B cell (primary cell): ENCODE data around the gene MGMT. TPM values are rescaled to one million over a fixed set of nuclear protein-coding genes. Genes with fewer than 3 reads are reported as not detected.

Experiments used
- ATAC-seq: fragments of 200-7000 bp; cut with Tn5 transposase; one replicate; pipeline ENCODE4 v1.10.0; 2021; ENCODE audit warnings: low read depth, mild to moderate bottlenecking, moderate number of reproducible peaks, moderate library complexity
- CTCF ChIA-PET: fragments of 350-600 bp; sonication (Branson Sonifier 250); formaldehyde crosslinking; loops from one replicate; lab custom pipeline; 2021; ENCODE audit warnings: antibody characterized with exemption, inconsistent platforms; lab: Charles Lee
- POLR2A ChIA-PET: fragments of 350-600 bp; sonication (Branson Sonifier 250); formaldehyde crosslinking; loops from one replicate; lab custom pipeline; 2021; ENCODE audit warnings: antibody characterized with exemption; lab: Charles Lee
- DNase-seq: peaks from one replicate; pipeline ENCODE4 v3.0.0; 2013
- H2AFZ ChIP-seq: 2 replicates; pipeline ENCODE4 v1.6.1; 2012; ENCODE audit warnings: mild to moderate bottlenecking, low read depth, low read length; ENCODE audit not compliant: insufficient read depth, poor library complexity, severe bottlenecking
- H3K27ac ChIP-seq, 2 donors: 1 replicate in 1 of 2; 2 replicates in 1 of 2; pipeline ENCODE4 v1.5.1; 2012 to 2013; ENCODE audit warnings: low read length in 2 of 2, mild to moderate bottlenecking in 2 of 2, moderate library complexity in 1 of 2
- H3K27me3 ChIP-seq, 4 experiments: fragments of 200-600 bp in 1 of 4; sonication (generic) in 1 of 4; replicated peaks in 1 of 4; 1 replicate in 2 of 4; 2 replicates in 2 of 4; pipeline versions ENCODE4 v1.6.1 to v1.7.0; 2013 to 2016; ENCODE audit warnings: low read length in 3 of 4, mild to moderate bottlenecking in 2 of 4, mixed read lengths in 1 of 4, moderate library complexity in 1 of 4; ENCODE audit not compliant: insufficient read depth in 4 of 4, control insufficient read depth in 3 of 4; ENCODE audit errors: control extremely low read depth in 1 of 4
- H3K36me3 ChIP-seq, 2 experiments: replicated peaks in 1 of 2; 1 replicate in 1 of 2; 2 replicates in 1 of 2; pipeline versions ENCODE4 v1.6.1 to v1.7.1; 2013; ENCODE audit warnings: low read length in 1 of 2; ENCODE audit not compliant: insufficient read depth in 2 of 2, control insufficient read depth in 1 of 2; ENCODE audit errors: control extremely low read depth in 1 of 2, extremely low read depth in 1 of 2
- H3K4me1 ChIP-seq, 2 donors: fragments of 200-600 bp in 1 of 2; sonication (generic) in 1 of 2; 1 replicate in 1 of 2; 2 replicates in 1 of 2; pipeline versions ENCODE4 v1.5.1 to v1.6.1; 2013 to 2017; ENCODE audit warnings: low read length in 2 of 2; ENCODE audit not compliant: control insufficient read depth in 2 of 2, insufficient read depth in 2 of 2
- H3K4me2 ChIP-seq: replicated peaks from 2 replicates; pipeline ENCODE3; 2012; ENCODE audit warnings: mild to moderate bottlenecking, low read depth, low read length; ENCODE audit not compliant: poor library complexity, severe bottlenecking
- H3K4me3 ChIP-seq, 5 experiments: fragments of 200-600 bp in 1 of 5; sonication (generic) in 1 of 5; 1 replicate in 3 of 5; 2 replicates in 2 of 5; pipeline versions ENCODE4 v1.5.1 to v1.7.0; 2011 to 2016; ENCODE audit warnings: low read length in 4 of 5, mild to moderate bottlenecking in 4 of 5, low read depth in 2 of 5, control low read depth in 1 of 5, moderate library complexity in 1 of 5; ENCODE audit not compliant: insufficient read depth in 1 of 5; ENCODE audit errors: control extremely low read depth in 1 of 5, extremely low read depth in 1 of 5
- H3K79me2 ChIP-seq: fragments of 200-600 bp; sonication (generic); one replicate; pipeline ENCODE4 v1.6.0; 2016; ENCODE audit warnings: low read length; ENCODE audit not compliant: control insufficient read depth, insufficient read depth
- H3K9ac ChIP-seq: fragments of 200-600 bp; sonication (generic); 2 replicates; pipeline ENCODE4 v1.6.1; 2017; ENCODE audit warnings: mild to moderate bottlenecking, low read length, moderate library complexity
- H3K9me3 ChIP-seq, 3 donors: one replicate each; pipeline versions ENCODE4 v1.6.1 to v1.7.1; 2013; ENCODE audit warnings: low read length in 2 of 3; ENCODE audit not compliant: control insufficient read depth in 2 of 3, insufficient read depth in 1 of 3; ENCODE audit errors: control extremely low read depth in 1 of 3
- H4K20me1 ChIP-seq: 2 replicates; pipeline ENCODE4 v1.6.0; 2012; ENCODE audit warnings: mild to moderate bottlenecking, low read length; ENCODE audit not compliant: insufficient read depth, control insufficient read depth, poor library complexity, severe bottlenecking
- H3K27ac Mint-ChIP-seq: one replicate; pipeline ENCODE4 v1.8.0; 2021; ENCODE audit warnings: mixed read lengths
- H3K27me3 Mint-ChIP-seq: one replicate; pipeline ENCODE4 v1.8.0; 2021; ENCODE audit warnings: mixed read lengths
- H3K4me1 Mint-ChIP-seq: one replicate; pipeline ENCODE4 v1.8.0; 2021; ENCODE audit warnings: mixed read lengths
- H3K4me3 Mint-ChIP-seq: one replicate; pipeline ENCODE4 v1.8.0; 2021; ENCODE audit warnings: mixed read lengths
- H3K9me3 Mint-ChIP-seq: one replicate; pipeline ENCODE4 v1.8.0; 2022; ENCODE audit warnings: mixed read lengths; ENCODE audit not compliant: insufficient read depth
- EZH2 ChIP-seq: IDR thresholded peaks from 2 replicates; pipeline ENCODE4 v1.6.1; 2012; ENCODE audit warnings: borderline replicate concordance, low read depth, mild to moderate bottlenecking, moderate library complexity, low read length; ENCODE audit not compliant: insufficient read depth, poor library complexity, severe bottlenecking
- WGBS: methylation state at CpG from one replicate; pipeline ENCODE4 v1.1.5; 2013; ENCODE audit warnings: missing lambda C conversion rate; ENCODE audit not compliant: insufficient coverage; 5-methylcytosine and 5-hydroxymethylcytosine counted together
- intact Hi-C: fragments of 100-400 bp; cut with micrococcal nuclease; formaldehyde crosslinking; loops from one replicate; pipeline ENCODE4 v1.10.0; 2022
- polyA plus RNA-seq: library from polyadenylated mRNA; depleted of rRNA; stranded (reverse); fragments of >200 nt; gene quantifications from 2 replicates; pipeline ENCODE4 v1.2.3, GENCODE V29; 2012
- total RNA-seq, 2 donors: library from RNA; stranded (reverse); fragments of 120-200 nt in 1 of 2; gene quantifications; 1 replicate in 1 of 2; 2 replicates in 1 of 2; pipeline versions ENCODE4 v1.2.3 to v1.2.4, GENCODE V29; 2013 to 2022
- TF ChIP-seq, protein P1 (sequence below): fragments of 200-600 bp; IDR thresholded peaks from one replicate; pipeline ENCODE4 v1.8.0; 2022; ENCODE audit warnings: antibody characterized with exemption, mild to moderate bottlenecking

MGMT gene
- total and polyA plus RNA-seq, 2 donors (not counting 1 experiment from before 2014, with no cell fraction given): 16.6 to 87.7 TPM

DNA sequence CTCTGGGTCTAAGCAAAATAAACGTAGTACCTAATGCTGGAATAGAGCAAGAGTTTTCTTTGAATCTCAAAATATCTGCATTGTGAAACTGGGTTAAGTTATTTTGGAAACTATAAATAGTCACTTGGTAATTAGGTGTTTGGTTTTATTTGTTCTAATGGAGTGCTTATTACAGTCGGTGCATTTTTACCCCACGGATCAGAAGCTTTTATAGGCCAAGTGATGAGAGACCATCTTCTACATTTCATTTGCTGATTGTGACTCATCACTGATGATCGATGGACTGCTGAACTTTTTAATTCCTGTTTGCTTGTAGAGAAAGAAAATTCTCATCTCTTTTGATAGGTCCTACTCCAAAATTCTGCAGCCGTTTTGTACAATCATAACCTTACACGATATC lies 28.2 kb downstream of the MGMT start:
- H3K9ac ChIP-seq: no peak overlapping the region
- no peaks in the 10 kb centered on the region for H3K4me1 ChIP-seq
- no peak overlapping the region for H3K4me3 Mint-ChIP-seq
- peaks cover 66% of the 10 kb centered on the region for H3K79me2 ChIP-seq
- DNase-seq (no peak), ATAC-seq (no peak)
- ChIA-PET CTCF (no interaction called here), POLR2A (no interaction called here)
- H4K20me1 ChIP-seq: peaks cover 22% of the 10 kb centered on the region
- TF ChIP-seq EZH2: no peak
- TF ChIP-seq, protein P1, sequence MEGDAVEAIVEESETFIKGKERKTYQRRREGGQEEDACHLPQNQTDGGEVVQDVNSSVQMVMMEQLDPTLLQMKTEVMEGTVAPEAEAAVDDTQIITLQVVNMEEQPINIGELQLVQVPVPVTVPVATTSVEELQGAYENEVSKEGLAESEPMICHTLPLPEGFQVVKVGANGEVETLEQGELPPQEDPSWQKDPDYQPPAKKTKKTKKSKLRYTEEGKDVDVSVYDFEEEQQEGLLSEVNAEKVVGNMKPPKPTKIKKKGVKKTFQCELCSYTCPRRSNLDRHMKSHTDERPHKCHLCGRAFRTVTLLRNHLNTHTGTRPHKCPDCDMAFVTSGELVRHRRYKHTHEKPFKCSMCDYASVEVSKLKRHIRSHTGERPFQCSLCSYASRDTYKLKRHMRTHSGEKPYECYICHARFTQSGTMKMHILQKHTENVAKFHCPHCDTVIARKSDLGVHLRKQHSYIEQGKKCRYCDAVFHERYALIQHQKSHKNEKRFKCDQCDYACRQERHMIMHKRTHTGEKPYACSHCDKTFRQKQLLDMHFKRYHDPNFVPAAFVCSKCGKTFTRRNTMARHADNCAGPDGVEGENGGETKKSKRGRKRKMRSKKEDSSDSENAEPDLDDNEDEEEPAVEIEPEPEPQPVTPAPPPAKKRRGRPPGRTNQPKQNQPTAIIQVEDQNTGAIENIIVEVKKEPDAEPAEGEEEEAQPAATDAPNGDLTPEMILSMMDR: no peak
- 97% methylated on average over 3 of the region's 6 CpGs for WGBS
- peaks cover 6 to 32% (median 30%) of the 10 kb centered on the region in 3 donors for H3K9me3 ChIP-seq
- H2AFZ ChIP-seq: no peak overlapping the region
- H3K4me1 Mint-ChIP-seq: no peaks in the 10 kb centered on the region
- H3K4me3 ChIP-seq: no peak overlapping the region
- no peaks in the 10 kb centered on the region for H3K27me3 Mint-ChIP-seq
- no peak overlapping the region for H3K4me2 ChIP-seq
- intact Hi-C loops: no loop called here
- H3K36me3 ChIP-seq: peaks cover 0 to 8% of the 10 kb centered on the region in 2 experiments
- no peaks in the 10 kb centered on the region for H3K27me3 ChIP-seq
- peaks cover 7% of the 10 kb centered on the region for H3K9me3 Mint-ChIP-seq
- no peak overlapping the region for H3K27ac Mint-ChIP-seq
- no peak overlapping the region for H3K27ac ChIP-seq

DNA sequence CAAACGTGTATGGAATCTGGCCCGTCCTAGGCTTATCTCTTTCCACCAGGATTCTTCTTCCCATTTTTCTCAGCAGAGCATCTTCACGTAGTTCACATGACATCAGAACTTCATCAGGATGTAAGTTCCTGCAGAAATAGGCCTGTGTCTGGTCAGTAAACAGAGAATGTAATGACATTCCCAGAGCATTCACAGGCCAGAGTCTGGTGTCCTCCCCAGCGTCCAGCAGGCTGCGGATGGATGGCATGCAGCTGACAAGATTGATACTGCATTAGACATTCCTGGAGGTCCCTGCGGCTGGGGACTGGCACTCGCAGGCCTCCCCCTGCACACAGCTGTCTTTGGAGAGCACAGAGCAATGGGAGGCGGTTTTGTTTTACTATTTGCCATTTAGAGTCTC lies 28.7 kb downstream of the MGMT start:
- Histone ChIP-seq H4K20me1 (peaks cover 22% of the 10 kb centered on the region), H3K36me3 (peaks cover 0 to 8% of the 10 kb centered on the region in 2 experiments), H3K9ac (no peak overlapping the region), H3K79me2 (peaks cover 70% of the 10 kb centered on the region), H2AFZ (no peak overlapping the region), H3K9me3 (peaks cover 5 to 30% (median 29%) of the 10 kb centered on the region in 3 donors), H3K4me1 (no peaks in the 10 kb centered on the region), H3K4me3 (no peak overlapping the region), H3K27ac (no peak overlapping the region), H3K4me2 (no peak overlapping the region), H3K27me3 (no peaks in the 10 kb centered on the region)
- POLR2A ChIA-PET: no interaction called here
- 97% methylated on average over 4 of the region's 8 CpGs for WGBS
- DNase-seq: no peak
- CTCF ChIA-PET: no interaction called here
- Mint-ChIP-seq H3K4me3 (no peak overlapping the region), H3K4me1 (peaks cover 2% of the 10 kb centered on the region), H3K9me3 (peaks cover 7% of the 10 kb centered on the region), H3K27ac (no peak overlapping the region), H3K27me3 (no peaks in the 10 kb centered on the region)
- ATAC-seq: no peak
- no peak for TF ChIP-seq EZH2
- TF ChIP-seq, protein P1: no peak
- intact Hi-C loops: no loop called here
